GM13976 (cell line): ENCODE measurements around the gene VASH1.
A peak's percentile ranks its signal among the peaks of the same experiment; 100 is the strongest.

ENCODE experiments used
- DNase-seq: peaks from one replicate; pipeline ENCODE4 v3.0.0; 2012; ENCODE audit warnings: low spot score
- in situ Hi-C: fragments of 300-500 bp; cut with MboI; formaldehyde crosslinking; loops from one replicate; pipeline ENCODE4 v1.12.0; 2022; ENCODE audit warnings: low sequenced_read_pairs, mixed read lengths, inconsistent platforms; ENCODE audit not compliant: unreplicated experiment
- TF ChIP-seq, protein P1 (sequence below): IDR thresholded peaks from 2 replicates; pipeline ENCODE4 v1.5.1; 2012; ENCODE audit warnings: borderline replicate concordance, mild to moderate bottlenecking; ENCODE audit not compliant: insufficient read depth; ENCODE audit errors: extremely low read depth, missing control alignments, control extremely low read depth

Gene VASH1

DNA sequence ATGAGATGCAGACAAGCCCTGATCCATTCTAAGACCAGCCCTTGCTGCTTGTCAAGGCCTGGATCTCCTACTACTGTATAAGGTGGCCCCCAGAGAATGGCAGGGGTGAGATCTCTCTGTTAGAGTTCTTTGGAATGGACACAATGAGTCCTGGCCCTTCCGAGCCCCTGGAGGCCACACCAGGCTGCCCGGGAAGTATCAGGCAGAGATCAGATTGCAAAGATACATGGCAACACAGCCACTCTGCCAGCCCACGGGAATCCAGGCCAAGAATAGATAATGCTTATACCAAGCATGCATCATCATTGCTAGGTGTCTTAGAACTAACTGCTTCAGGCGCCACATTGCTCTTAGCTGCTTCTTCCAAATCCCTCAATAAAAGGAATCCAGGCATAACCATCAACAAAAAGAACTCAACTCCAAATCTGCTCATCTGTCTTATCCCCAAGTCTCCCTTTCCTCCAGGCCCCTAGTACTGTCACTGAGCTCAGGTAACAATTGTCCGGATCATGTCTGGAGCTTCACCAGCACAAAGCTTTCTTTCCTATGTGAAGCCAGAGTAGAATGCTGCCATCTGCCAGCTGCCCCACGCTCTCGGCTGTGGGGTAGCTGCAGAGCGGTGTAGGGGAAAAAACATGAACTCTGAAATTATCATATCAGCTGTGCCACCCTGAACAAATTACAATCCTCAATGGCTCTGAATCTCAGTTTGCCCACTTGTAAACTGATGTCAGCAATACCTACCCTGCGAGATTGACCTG is 5.5 kb upstream of the VASH1 start:
- in situ Hi-C loops = no loop called here
- DNase-seq = peak; percentile 3
- TF ChIP-seq, protein P1, sequence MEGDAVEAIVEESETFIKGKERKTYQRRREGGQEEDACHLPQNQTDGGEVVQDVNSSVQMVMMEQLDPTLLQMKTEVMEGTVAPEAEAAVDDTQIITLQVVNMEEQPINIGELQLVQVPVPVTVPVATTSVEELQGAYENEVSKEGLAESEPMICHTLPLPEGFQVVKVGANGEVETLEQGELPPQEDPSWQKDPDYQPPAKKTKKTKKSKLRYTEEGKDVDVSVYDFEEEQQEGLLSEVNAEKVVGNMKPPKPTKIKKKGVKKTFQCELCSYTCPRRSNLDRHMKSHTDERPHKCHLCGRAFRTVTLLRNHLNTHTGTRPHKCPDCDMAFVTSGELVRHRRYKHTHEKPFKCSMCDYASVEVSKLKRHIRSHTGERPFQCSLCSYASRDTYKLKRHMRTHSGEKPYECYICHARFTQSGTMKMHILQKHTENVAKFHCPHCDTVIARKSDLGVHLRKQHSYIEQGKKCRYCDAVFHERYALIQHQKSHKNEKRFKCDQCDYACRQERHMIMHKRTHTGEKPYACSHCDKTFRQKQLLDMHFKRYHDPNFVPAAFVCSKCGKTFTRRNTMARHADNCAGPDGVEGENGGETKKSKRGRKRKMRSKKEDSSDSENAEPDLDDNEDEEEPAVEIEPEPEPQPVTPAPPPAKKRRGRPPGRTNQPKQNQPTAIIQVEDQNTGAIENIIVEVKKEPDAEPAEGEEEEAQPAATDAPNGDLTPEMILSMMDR = no peak

DNA sequence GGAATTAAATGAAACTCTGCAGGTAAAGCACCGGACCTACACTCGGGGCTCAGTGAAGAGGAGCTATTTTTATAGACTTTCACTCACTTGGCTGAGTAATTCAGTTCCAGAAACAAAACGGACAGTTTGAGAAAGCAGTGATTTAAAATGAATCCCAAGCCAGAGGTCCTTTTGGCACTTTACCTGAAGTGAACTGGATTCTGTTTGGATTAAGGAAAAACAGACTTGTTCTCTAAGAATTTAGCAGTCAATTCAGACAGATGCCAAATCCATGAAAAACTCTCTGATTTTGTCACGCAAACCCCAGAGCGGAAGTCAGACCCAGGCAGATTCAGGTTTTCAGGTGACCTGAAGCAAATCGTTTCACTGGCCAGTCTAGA is 4.9 kb upstream of the VASH1 start:
- TF ChIP-seq, protein P1 = no peak
- in situ Hi-C loops = no loop called here
- DNase-seq = no peak

DNA sequence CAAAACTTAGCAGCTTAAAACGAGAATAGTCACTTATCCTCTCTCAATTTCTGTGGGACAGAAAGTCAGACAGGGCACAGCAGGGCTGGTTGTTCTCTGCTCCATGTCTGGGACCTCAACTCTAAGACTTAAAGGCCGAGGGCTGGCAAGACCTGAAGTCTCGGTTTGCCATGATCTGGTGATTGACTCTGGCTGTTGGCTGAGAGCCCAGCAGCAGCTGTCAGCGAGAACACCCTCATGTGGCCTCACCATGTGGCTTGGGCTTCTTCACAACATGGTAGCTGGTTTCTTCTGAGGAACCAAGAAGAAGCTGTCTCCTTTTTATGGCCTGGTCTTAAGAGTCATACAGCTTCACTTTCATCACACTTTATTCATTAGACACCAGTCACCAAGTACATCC is 1.7 kb upstream of the VASH1 start:
- in situ Hi-C loops = no loop called here
- peak; percentile 11 for DNase-seq
- TF ChIP-seq, protein P1 = no peak

DNA sequence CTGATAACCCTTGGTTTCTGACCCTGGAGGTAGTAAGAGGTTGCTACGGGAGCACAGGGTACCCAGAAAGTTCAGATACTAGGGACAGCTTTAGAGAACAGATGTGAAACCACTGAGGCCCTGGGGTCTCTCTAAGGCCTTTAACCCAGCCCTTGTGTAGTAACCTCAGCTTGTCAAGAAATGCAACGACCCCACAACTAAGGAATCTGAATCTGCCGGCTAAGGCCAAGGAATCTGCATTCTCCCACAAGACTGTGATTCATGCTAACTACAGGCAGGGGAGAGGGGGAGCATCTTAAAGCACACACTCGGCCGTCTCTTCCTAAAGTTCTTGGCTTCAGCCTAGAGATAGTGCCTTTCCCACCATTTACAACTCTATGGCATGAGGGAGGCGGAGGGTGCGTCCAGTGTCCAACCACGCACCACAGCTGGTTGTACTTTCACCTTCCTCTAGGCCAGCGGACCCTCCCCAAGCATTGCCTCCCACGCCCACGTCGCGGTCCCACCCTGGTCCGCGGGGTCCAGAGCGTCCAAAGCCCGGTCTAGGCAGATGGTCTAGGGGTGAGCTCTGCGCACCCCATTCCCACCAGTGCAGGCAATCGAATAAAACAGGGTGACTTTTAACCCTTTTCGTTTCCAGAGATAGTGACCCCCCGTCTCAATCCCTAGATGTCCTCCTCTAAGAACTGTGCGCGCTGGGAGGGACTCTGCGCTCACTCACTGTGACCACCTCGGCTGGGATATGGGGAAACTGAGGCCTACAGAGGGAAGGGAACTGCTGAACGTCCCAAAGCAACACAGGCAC is 735 bp upstream of the VASH1 start:
- DNase-seq = peak; percentile 32
- TF ChIP-seq, protein P1 = no peak
- in situ Hi-C loops = no loop called here

DNA sequence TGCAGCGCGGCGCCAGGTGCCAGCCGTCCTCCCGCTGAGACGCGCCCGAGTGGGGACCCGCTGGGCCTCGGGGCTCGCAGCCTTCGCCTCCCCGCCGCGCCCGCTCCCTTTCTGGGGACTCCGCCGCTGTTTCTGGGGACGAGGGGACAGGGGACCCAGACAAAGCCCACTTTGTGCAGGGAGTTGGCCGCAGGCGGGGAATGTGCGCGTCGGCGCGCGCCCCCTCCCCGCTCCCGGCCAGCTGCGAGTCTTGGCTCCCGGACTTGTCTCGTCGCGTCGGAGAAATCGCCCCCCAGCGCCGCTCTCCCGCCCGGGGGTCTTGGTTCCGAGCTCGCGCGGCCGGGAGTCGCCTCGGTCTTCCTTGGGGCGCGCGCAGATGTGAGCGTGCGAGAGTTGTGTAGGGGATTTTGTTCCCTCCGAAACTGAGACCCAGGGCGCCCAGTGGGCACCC is 717 bp downstream of the VASH1 start:
- in situ Hi-C loops = no loop called here
- DNase-seq = no peak
- TF ChIP-seq, protein P1 = no peak

DNA sequence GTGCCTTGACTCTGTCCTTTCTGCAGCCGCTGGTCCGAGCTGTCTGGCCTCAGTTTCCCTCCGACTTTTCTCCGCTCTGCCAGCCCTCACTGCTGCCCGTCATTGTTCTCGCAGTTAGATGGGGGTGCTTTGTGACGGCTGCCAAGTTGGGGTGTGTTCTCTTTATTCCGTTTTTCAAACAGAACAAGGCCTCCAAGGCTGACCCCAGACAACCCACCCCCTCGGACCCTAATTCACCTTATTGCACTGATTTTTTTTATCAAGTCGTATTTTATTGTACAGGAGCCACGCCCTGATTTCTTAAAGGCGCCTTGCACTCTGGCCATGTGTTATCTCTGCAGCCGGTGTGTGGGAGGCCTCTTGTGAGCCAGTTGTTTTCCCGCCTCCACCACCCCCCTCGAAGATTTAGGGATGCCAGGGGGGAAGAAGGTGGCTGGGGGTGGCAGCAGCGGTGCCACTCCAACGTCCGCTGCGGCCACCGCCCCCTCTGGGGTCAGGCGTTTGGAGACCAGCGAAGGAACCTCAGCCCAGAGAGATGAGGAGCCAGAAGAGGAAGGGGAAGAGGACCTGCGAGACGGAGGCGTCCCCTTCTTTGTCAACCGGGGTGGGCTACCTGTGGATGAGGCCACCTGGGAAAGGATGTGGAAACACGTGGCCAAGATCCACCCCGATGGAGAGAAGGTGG is 1.3 kb downstream of the VASH1 start:
- TF ChIP-seq, protein P1 = no peak

More for the DNA sequence above, 1.3 kb downstream of the VASH1 start:
- no peak for DNase-seq
- in situ Hi-C loops = no loop called here
